HepG2 (cell line): ENCODE data around the gene KRT79. TPM values are rescaled to one million over a fixed set of nuclear protein-coding genes. Genes with fewer than 3 reads are reported as not detected.

ENCODE experiments used
- ATAC-seq: fragments of 200-7000 bp; cut with Tn5 transposase; 3 replicates; pipeline ENCODE4 v1.9.1; 2020; ENCODE audit warnings: mild to moderate bottlenecking, moderate library complexity
- BruUV-seq: library from RNA; stranded (reverse); fragments of 400-500 nt; replicated peaks from 2 replicates; lab custom pipeline; 2021; lab: Mats Ljungman, UMichigan
- CTCF ChIA-PET: fragments of 300-600 bp; formaldehyde crosslinking; extraction: SDS; loops from one replicate; lab custom pipeline; 2021; ENCODE audit warnings: low total read pairs, inconsistent platforms, low intra/inter-chr PET ratio; lab: Yijun Ruan, JAX
- POLR2A ChIA-PET: fragments of 350-600 bp; sonication (Branson Sonifier 250); formaldehyde crosslinking; loops from one replicate; lab custom pipeline; 2020; ENCODE audit warnings: antibody characterized with exemption, inconsistent platforms; lab: Yijun Ruan, JAX
- DNase-seq: peaks from one replicate; pipeline ENCODE4 v3.0.0-alpha.2; 2015; ENCODE audit warnings: low spot score
- FAIRE-seq: peaks from 3 replicates; lab custom pipeline; 2011; peaks lifted over from hg19 to GRCh38; lab: Jason Lieb, UNC
- H2AFZ ChIP-seq: one replicate; pipeline ENCODE4 v1.6.1; 2011; ENCODE audit warnings: low read length, inconsistent platforms
- H3K27ac ChIP-seq: fragments of 300-600 bp; 3 replicates; pipeline ENCODE4 v1.8.0; 2011; ENCODE audit warnings: mixed run types, mild to moderate bottlenecking, mixed read lengths, low read length, inconsistent platforms; ENCODE audit not compliant: insufficient read depth; ENCODE audit errors: extremely low read length
- H3K27me3 ChIP-seq, 2 experiments: fragments of 200-600 bp in 1 of 2; 2 replicates in 1 of 2; 3 replicates in 1 of 2; pipeline versions ENCODE4 v1.6.0 to v1.8.0; 2011; ENCODE audit warnings: low read length in 2 of 2, mild to moderate bottlenecking in 2 of 2, moderate library complexity in 2 of 2, inconsistent platforms in 1 of 2; ENCODE audit not compliant: insufficient read depth in 2 of 2, control insufficient read depth in 1 of 2
- H3K36me3 ChIP-seq, 2 experiments: fragments of 200-600 bp in 1 of 2; replicated peaks in 1 of 2; 2 replicates in 1 of 2; 3 replicates in 1 of 2; pipeline versions ENCODE4 v1.5.1 to v1.8.0; 2011; ENCODE audit warnings: low read length in 2 of 2, inconsistent platforms in 1 of 2; ENCODE audit not compliant: insufficient read depth in 2 of 2, control insufficient read depth in 1 of 2
- H3K4me1 ChIP-seq: 2 replicates; pipeline ENCODE4 v1.5.1; 2012; ENCODE audit warnings: low read length, inconsistent platforms; ENCODE audit not compliant: insufficient read depth
- H3K4me2 ChIP-seq: 2 replicates; pipeline ENCODE4 v1.6.0; 2011; ENCODE audit warnings: low read depth, low read length, inconsistent platforms
- H3K4me3 ChIP-seq, 3 experiments: fragments of 200-600 bp in 1 of 3; sonication (generic), shearing (Covaris generic) in 1 of 3; replicated peaks in 1 of 3; 2 replicates each; pipeline ENCODE4 v1.5.1; 2011 to 2016; ENCODE audit warnings: low read length in 3 of 3, inconsistent platforms in 2 of 3, low read depth in 2 of 3, mild to moderate bottlenecking in 2 of 3, control low read depth in 1 of 3, mixed read lengths in 1 of 3; ENCODE audit not compliant: insufficient read depth in 1 of 3
- H3K79me2 ChIP-seq: one replicate; pipeline ENCODE4 v1.6.1; 2011; ENCODE audit warnings: low read length, inconsistent platforms; ENCODE audit not compliant: insufficient read depth
- H3K9ac ChIP-seq: 2 replicates; pipeline ENCODE4 v1.6.0; 2011; ENCODE audit warnings: mild to moderate bottlenecking, low read depth, low read length, inconsistent platforms; ENCODE audit not compliant: insufficient read depth
- H3K9me3 ChIP-seq: 2 replicates; pipeline ENCODE4 v1.5.1; 2012; ENCODE audit warnings: mild to moderate bottlenecking, low read length
- H4K20me1 ChIP-seq: 2 replicates; pipeline ENCODE4 v1.6.0; 2011; ENCODE audit warnings: inconsistent platforms, mild to moderate bottlenecking, low read length, moderate library complexity; ENCODE audit not compliant: insufficient read depth
- ARID4A ChIP-seq: sonication (generic); formaldehyde crosslinking; IDR thresholded peaks from 2 replicates; pipeline ENCODE4 v1.5.0; 2020; ENCODE audit warnings: mild to moderate bottlenecking, missing genetic modification reagents, borderline replicate concordance
- CCDC6 ChIP-seq: sonication (generic); formaldehyde crosslinking; IDR thresholded peaks from 2 replicates; pipeline ENCODE4 v1.8.1; 2022; ENCODE audit warnings: mild to moderate bottlenecking, missing genetic modification reagents, moderate library complexity
- HOXA7 ChIP-seq: sonication (generic); formaldehyde crosslinking; IDR thresholded peaks from 2 replicates; pipeline ENCODE4 v1.8.1; 2022; ENCODE audit warnings: mild to moderate bottlenecking, missing genetic modification reagents, moderate library complexity
- NR2F1 ChIP-seq, 2 experiments: fragments of 450-650 bp in 1 of 2; formaldehyde crosslinking in 1 of 2; IDR thresholded peaks; 2 replicates each; pipeline versions ENCODE4 v1.5.0 to v1.6.1; 2016 to 2020; ENCODE audit warnings: mild to moderate bottlenecking in 1 of 2, missing compliant biosample characterization in 1 of 2, missing genetic modification reagents in 1 of 2, moderate library complexity in 1 of 2
- SMAD3 ChIP-seq: sonication (generic); formaldehyde crosslinking; IDR thresholded peaks from 2 replicates; pipeline ENCODE4 v1.4.0; 2020; ENCODE audit warnings: missing genetic modification reagents
- SNRNP70 ChIP-seq: fragments of 200-400 bp; formaldehyde crosslinking; IDR thresholded peaks from 2 replicates; pipeline ENCODE4 v1.6.1; 2017; ENCODE audit warnings: mild to moderate bottlenecking, low read depth, low read length, moderate library complexity
- TFAP4 ChIP-seq: sonication (generic); IDR thresholded peaks from 2 replicates; pipeline ENCODE4 v1.6.1; 2016; ENCODE audit warnings: low read depth, borderline replicate concordance
- TMF1 ChIP-seq: sonication (generic); formaldehyde crosslinking; IDR thresholded peaks from 2 replicates; pipeline ENCODE4 v1.8.1; 2022; ENCODE audit warnings: low read depth, missing genetic modification reagents
- XBP1 ChIP-seq: sonication (generic); formaldehyde crosslinking; IDR thresholded peaks from 2 replicates; pipeline ENCODE4 v1.5.0; 2020; ENCODE audit warnings: missing genetic modification reagents
- ZNF143 ChIP-seq: sonication (generic); formaldehyde crosslinking; IDR thresholded peaks from 2 replicates; pipeline ENCODE4 v1.4.0; 2020; ENCODE audit warnings: missing genetic modification reagents
- ZNF460 ChIP-seq: sonication (generic); formaldehyde crosslinking; IDR thresholded peaks from 2 replicates; pipeline ENCODE4 v1.5.1; 2020; ENCODE audit warnings: missing genetic modification reagents, mild to moderate bottlenecking, borderline replicate concordance
- WGBS: methylation state at CpG from one replicate; pipeline ENCODE4 v1.1.6; 2017; ENCODE audit warnings: low lambda C conversion rate; 5-methylcytosine and 5-hydroxymethylcytosine counted together
- in situ Hi-C: cut with HindIII; loops from 2 replicates; pipeline ENCODE4 v1.10.0; 2017; ENCODE audit warnings: low pct_unique_long_range_greater_than_20kb; ENCODE audit not compliant: extremely low pct_ligation_motif_present
- intact Hi-C: fragments of 100-400 bp; cut with micrococcal nuclease; formaldehyde crosslinking; loops from one replicate; pipeline ENCODE4 v1.10.0; 2022; ENCODE audit not compliant: unreplicated experiment
- polyA plus RNA-seq, 8 experiments: library from polyadenylated mRNA; depleted of rRNA in 3 of 8; stranded (reverse) in 7 of 8; unstranded in 1 of 8; fragments of >200 nt; fragmentation: Illumina TruSeq in 4 of 8; extraction: Trizol in 4 of 8; gene quantifications; 2 replicates each; pipeline versions ENCODE4 v1.2.1 to v1.2.3, GENCODE V29; 2011 to 2016; ENCODE audit warnings: low read depth in 4 of 8, missing spikeins in 1 of 8, mixed read lengths in 1 of 8; ENCODE audit not compliant: insufficient read depth in 1 of 8
- total RNA-seq, 5 experiments: library from RNA; depleted of rRNA; stranded (reverse); fragments of >200 nt; fragmentation: Illumina TruSeq; extraction: Trizol; gene quantifications; 2 replicates each; pipeline ENCODE4 v1.2.3, GENCODE V29; 2016; ENCODE audit warnings: low read depth in 1 of 5
- TF ChIP-seq, protein P1 (sequence below): sonication (generic); formaldehyde crosslinking; IDR thresholded peaks from 2 replicates; pipeline ENCODE4 v1.4.0; 2020; ENCODE audit warnings: mild to moderate bottlenecking, missing genetic modification reagents

KRT79 gene
- total and polyA plus RNA-seq, 2 of the 13 experiments (the other 11 are each of a cell fraction or from before 2014, with no cell fraction given), result 0.09 TPM; not detected in 1

GRCh38 chr12:52850681-52851080 is 16.6 kb upstream of the KRT79 start:
- H3K27me3 ChIP-seq, result peaks cover 3 to 32% of the 10 kb centered on the region in 2 experiments; a peak in 4 of 5 replicates
- H3K36me3 ChIP-seq, result no peaks in the 10 kb centered on the region
- no peaks in the 10 kb centered on the region for H3K79me2 ChIP-seq
- H2AFZ ChIP-seq, result no peak overlapping the region
- TF ChIP-seq ARID4A (CRISPR knock-in tag) (no peak), ZNF460 (CRISPR knock-in tag) (no peak), TMF1 (CRISPR knock-in tag) (no peak), XBP1 (CRISPR knock-in tag) (no peak), HOXA7 (CRISPR knock-in tag) (no peak), ZNF143 (CRISPR knock-in tag) (no peak), CCDC6 (no peak), TFAP4 (no peak), SMAD3 (no peak), SNRNP70 (no peak), NR2F1 (CRISPR knock-in tag; IDR thresholded peaks at IDR 0.05) (no peak)
- TF ChIP-seq, protein P1, sequence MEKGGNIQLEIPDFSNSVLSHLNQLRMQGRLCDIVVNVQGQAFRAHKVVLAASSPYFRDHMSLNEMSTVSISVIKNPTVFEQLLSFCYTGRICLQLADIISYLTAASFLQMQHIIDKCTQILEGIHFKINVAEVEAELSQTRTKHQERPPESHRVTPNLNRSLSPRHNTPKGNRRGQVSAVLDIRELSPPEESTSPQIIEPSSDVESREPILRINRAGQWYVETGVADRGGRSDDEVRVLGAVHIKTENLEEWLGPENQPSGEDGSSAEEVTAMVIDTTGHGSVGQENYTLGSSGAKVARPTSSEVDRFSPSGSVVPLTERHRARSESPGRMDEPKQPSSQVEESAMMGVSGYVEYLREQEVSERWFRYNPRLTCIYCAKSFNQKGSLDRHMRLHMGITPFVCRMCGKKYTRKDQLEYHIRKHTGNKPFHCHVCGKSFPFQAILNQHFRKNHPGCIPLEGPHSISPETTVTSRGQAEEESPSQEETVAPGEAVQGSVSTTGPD (CRISPR knock-in tag), result no peak
- ATAC-seq (no peak), FAIRE-seq (no peak), DNase-seq (no peak)
- WGBS, result 35% methylated on average over 5 of the region's 5 CpGs
- POLR2A ChIA-PET, result no interaction called here
- in situ Hi-C loops, result no loop called here
- H3K4me2 ChIP-seq, result no peak overlapping the region
- H3K4me1 ChIP-seq, result no peaks in the 10 kb centered on the region
- BruUV-seq, result no TSS peak
- no peaks in the 10 kb centered on the region for H3K9me3 ChIP-seq
- CTCF ChIA-PET, result no interaction called here
- intact Hi-C loops, result no loop called here
- no peak overlapping the region for H3K4me3 ChIP-seq
- no peak overlapping the region for H3K9ac ChIP-seq
- no peaks in the 10 kb centered on the region for H4K20me1 ChIP-seq
- H3K27ac ChIP-seq, result no peak overlapping the region
